Ishikawa (cell line): Measurements from ENCODE around the gene RBM38.

Experiments used
- CEBPB ChIP-seq: IDR thresholded peaks from 2 replicates; pipeline ENCODE4 v1.6.1; 2012
- CREB1 ChIP-seq: IDR thresholded peaks from 2 replicates; pipeline ENCODE4 v1.6.1; 2012; ENCODE audit warnings: low read depth
- EGR1 ChIP-seq: IDR thresholded peaks from 2 replicates; pipeline ENCODE4 v1.6.1; 2012
- EP300 ChIP-seq: IDR thresholded peaks from 2 replicates; pipeline ENCODE4 v1.6.1; 2012; ENCODE audit warnings: borderline replicate concordance
- FOXM1 ChIP-seq: IDR thresholded peaks from 2 replicates; pipeline ENCODE4 v1.6.1; 2012; ENCODE audit warnings: low read depth, borderline replicate concordance
- NFIC ChIP-seq: IDR thresholded peaks from 2 replicates; pipeline ENCODE4 v1.6.1; 2012
- RAD21 ChIP-seq: IDR thresholded peaks from 2 replicates; pipeline ENCODE4 v1.6.1; 2012; ENCODE audit warnings: low read depth
- TAF1 ChIP-seq: IDR thresholded peaks from 2 replicates; pipeline ENCODE4 v1.6.1; 2012; ENCODE audit warnings: low read depth, mild to moderate bottlenecking
- TCF12 ChIP-seq: IDR thresholded peaks from 2 replicates; pipeline ENCODE4 v1.6.1; 2012; ENCODE audit warnings: low read depth
- TEAD4 ChIP-seq: IDR thresholded peaks from 2 replicates; pipeline ENCODE4 v1.6.1; 2012
- YY1 ChIP-seq: IDR thresholded peaks from 2 replicates; pipeline ENCODE4 v1.6.1; 2012; ENCODE audit warnings: low read depth
- ZBTB7A ChIP-seq: IDR thresholded peaks from 2 replicates; pipeline ENCODE4 v1.6.1; 2012; ENCODE audit warnings: low read depth
- TF ChIP-seq, protein P1 (sequence below): IDR thresholded peaks from 2 replicates; pipeline ENCODE4 v1.6.1; 2012
- TF ChIP-seq, protein P2 (sequence below): IDR thresholded peaks from 2 replicates; pipeline ENCODE4 v1.6.1; 2012; ENCODE audit warnings: low read depth, mild to moderate bottlenecking
- TF ChIP-seq, protein P3 (sequence below): IDR thresholded peaks from 2 replicates; pipeline ENCODE4 v1.6.1; 2012

Gene RBM38

DNA sequence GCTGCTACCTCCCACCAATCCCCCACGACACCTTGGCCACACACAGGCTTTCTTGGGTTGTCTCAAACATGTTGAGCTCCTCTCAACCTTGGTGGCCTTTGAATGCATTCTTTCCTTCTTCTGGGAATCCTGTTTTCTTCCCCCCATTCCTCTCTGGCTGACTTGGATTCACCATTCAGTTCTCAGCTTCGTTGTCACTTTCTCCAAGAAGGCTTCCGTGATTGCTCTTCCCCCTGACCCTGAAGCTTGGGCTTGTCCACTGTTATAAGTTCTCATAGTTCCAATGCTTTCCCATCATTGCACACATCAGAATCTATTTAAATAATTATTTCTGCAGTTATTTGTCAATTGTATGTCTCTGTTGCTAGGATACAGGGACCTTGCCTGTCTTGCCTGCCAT is 64.2 kb downstream of the RBM38 start:
- TF ChIP-seq FOXM1: no peak
- no peak for TF ChIP-seq EGR1
- no peak for TF ChIP-seq TAF1
- TF ChIP-seq, protein P1, sequence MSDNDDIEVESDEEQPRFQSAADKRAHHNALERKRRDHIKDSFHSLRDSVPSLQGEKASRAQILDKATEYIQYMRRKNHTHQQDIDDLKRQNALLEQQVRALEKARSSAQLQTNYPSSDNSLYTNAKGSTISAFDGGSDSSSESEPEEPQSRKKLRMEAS: no peak
- TF ChIP-seq RAD21: no peak
- no peak for TF ChIP-seq YY1
- no peak for TF ChIP-seq EP300
- no peak for TF ChIP-seq ZBTB7A
- no peak for TF ChIP-seq TCF12
- no peak for TF ChIP-seq CEBPB

DNA sequence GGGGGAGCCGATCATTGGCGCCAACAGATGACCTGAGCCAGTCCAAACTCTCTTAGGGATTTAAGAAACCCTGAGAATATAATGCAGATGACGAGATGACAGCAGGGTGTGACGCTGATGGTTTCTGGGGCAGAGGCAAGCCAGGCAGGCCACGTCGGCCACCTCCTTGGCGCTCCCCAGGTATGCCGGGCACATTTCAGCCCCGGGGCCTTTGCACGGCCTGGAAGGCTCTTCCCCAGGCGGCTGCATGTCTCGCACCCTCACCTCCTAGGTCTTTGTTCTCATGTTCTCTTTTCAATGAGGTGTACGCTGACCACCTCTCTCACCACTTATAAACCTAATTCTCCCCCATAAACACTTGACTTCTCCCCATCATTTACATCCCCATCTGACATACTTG is 64.9 kb downstream of the RBM38 start:
- TF ChIP-seq, protein P1: no peak
- no peak for TF ChIP-seq TAF1
- TF ChIP-seq ZBTB7A: no peak
- TF ChIP-seq CREB1: no peak
- no peak for TF ChIP-seq YY1
- no peak for TF ChIP-seq EP300
- no peak for TF ChIP-seq NFIC
- TF ChIP-seq, protein P2, sequence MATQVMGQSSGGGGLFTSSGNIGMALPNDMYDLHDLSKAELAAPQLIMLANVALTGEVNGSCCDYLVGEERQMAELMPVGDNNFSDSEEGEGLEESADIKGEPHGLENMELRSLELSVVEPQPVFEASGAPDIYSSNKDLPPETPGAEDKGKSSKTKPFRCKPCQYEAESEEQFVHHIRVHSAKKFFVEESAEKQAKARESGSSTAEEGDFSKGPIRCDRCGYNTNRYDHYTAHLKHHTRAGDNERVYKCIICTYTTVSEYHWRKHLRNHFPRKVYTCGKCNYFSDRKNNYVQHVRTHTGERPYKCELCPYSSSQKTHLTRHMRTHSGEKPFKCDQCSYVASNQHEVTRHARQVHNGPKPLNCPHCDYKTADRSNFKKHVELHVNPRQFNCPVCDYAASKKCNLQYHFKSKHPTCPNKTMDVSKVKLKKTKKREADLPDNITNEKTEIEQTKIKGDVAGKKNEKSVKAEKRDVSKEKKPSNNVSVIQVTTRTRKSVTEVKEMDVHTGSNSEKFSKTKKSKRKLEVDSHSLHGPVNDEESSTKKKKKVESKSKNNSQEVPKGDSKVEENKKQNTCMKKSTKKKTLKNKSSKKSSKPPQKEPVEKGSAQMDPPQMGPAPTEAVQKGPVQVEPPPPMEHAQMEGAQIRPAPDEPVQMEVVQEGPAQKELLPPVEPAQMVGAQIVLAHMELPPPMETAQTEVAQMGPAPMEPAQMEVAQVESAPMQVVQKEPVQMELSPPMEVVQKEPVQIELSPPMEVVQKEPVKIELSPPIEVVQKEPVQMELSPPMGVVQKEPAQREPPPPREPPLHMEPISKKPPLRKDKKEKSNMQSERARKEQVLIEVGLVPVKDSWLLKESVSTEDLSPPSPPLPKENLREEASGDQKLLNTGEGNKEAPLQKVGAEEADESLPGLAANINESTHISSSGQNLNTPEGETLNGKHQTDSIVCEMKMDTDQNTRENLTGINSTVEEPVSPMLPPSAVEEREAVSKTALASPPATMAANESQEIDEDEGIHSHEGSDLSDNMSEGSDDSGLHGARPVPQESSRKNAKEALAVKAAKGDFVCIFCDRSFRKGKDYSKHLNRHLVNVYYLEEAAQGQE: no peak
- TF ChIP-seq TCF12: no peak
- no peak for TF ChIP-seq EGR1
- no peak for TF ChIP-seq FOXM1
- TF ChIP-seq TEAD4: no peak
- TF ChIP-seq, protein P3, sequence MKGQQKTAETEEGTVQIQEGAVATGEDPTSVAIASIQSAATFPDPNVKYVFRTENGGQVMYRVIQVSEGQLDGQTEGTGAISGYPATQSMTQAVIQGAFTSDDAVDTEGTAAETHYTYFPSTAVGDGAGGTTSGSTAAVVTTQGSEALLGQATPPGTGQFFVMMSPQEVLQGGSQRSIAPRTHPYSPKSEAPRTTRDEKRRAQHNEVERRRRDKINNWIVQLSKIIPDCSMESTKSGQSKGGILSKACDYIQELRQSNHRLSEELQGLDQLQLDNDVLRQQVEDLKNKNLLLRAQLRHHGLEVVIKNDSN: no peak

DNA sequence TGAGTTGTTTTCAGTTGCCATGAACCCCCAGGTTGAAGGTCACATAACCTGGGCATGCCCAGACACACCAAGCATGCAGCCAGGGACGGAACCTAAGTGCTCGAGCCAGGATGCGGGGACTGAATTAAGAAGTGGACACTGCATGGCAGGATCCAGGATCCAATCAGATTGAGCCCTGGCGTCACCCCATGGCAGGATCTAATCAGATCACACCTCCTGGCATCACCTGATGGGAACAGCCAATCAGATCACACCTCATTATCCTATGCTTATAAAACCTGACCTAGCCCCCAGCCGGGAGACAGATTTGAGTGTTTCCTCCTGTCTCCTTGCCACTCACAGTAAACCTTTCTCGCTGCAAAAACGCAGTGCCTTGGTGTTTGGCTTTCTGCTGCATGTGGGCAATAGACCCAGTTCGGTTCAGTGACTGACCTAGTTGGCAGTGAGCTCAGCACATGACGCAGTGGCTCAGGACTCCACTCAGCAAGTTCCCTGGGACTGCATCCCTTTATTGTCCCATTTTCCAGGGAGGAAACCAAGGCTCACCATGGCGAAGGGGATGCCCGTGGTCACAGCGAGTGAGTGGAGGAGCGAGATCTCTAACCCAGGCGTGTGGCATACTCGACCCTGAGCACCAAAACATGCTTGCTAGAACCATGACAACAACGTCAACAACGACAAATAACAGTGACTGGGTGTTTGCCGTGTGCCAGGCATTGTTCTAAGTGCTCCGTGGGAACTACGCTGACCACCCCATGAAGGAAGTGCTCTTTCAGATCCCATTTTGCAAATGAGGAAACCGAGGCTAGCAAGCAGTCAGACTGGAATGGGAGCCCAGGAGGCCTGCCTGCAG is 66.3 kb downstream of the RBM38 start:
- TF ChIP-seq, protein P3: peak; percentile 58
- TF ChIP-seq FOXM1 (no peak), TAF1 (no peak), RAD21 (no peak), TEAD4 (no peak), NFIC (no peak)
- TF ChIP-seq, protein P1: no peak

DNA sequence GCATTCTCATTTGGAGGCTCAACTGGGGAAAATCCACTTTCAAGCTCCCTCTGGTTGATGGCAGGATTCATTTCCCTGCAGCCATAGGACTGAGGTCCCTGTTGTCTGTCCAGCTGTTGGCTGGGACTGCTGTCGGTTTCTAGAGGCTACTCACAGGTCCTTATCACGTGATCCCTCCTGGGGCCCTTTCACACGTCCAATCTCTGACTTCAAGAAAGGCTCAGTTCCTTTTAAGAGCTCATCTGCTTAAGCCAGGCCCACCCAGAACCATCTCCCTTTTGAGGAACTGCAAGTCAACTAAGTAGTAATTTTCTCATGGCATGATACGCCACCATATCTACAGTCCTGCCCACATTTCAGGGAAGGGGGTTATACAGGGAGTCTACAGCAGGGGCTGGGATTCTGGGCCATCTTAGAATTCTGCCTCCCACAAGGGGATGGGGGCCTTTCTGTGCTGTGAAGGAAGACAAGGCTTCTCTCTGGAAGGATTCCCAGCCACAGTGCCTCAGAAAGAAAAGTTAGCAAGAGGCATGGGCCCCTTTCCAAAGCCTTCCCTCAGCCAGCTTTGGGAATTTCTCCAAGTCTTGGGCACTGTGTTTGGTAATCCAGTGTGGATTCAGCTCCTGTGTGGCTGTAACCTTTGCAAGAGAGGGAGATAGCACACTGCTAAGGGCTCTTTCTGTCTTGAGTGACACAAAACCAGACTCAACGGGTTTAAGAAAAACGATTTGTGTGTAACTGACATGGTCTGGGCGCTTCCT is 67.4 kb downstream of the RBM38 start:
- TF ChIP-seq NFIC: no peak
- no peak for TF ChIP-seq EGR1
